Measurements from ENCODE around the gene GLT1D1. TPM values are rescaled to one million over a fixed set of nuclear protein-coding genes. Genes with fewer than 3 reads are reported as not detected.

GLT1D1 gene
- total RNA-seq, 4 donors from 2014 or later: 0.60 TPM; not detected in 3

- no peaks in the 10 kb centered on the region for H3K36me3 ChIP-seq
- no peaks in the 10 kb centered on the region for H3K4me1 ChIP-seq
- no peak overlapping the region for H3K27ac ChIP-seq
- 42 to 82% methylated on average over 2 of the region's 2 CpGs for WGBS, 2 donors
- peaks cover 0 to 19% (median 3%) of the 10 kb centered on the region in 4 donors for H3K9me3 ChIP-seq
- TF ChIP-seq EP300 (IDR thresholded peaks at IDR 0.05) (no peak), POLR2A (IDR thresholded peaks at IDR 0.05) (no peak), CTCF (IDR thresholded peaks at IDR 0.05) (no peak)
- H3K4me3 ChIP-seq: no peak overlapping the region
- no peaks in the 10 kb centered on the region for H3K27me3 ChIP-seq
- DNase-seq (ENCODE audit: low spot score in 2 of 2): no peak
Observed at GRCh38 chr12:128871516-128871892, 18.2 kb downstream of the GLT1D1 start.

- Histone ChIP-seq H3K4me1 (no peaks in the 10 kb centered on the region), H3K27me3 (no peaks in the 10 kb centered on the region), H3K4me3 (no peak overlapping the region), H3K36me3 (no peaks in the 10 kb centered on the region), H3K27ac (no peak overlapping the region), H3K9me3 (peaks cover 0 to 27% (median 6%) of the 10 kb centered on the region in 4 donors)
- WGBS, 2 donors: 88 to 92% methylated on average over 5 of the region's 5 CpGs
- TF ChIP-seq POLR2A (IDR thresholded peaks at IDR 0.05): no peak
- no peak for TF ChIP-seq CTCF (IDR thresholded peaks at IDR 0.05)
- no peak for TF ChIP-seq EP300 (IDR thresholded peaks at IDR 0.05)
- DNase-seq (ENCODE audit: low spot score in 2 of 2): no peak
Observed at GRCh38 chr12:128872303-128872702, 19.0 kb downstream of the GLT1D1 start.

GRCh38 chr12:128876559-128876958, 23.3 kb downstream of the GLT1D1 start:
- H3K9me3 ChIP-seq: peaks cover 0 to 41% (median 6%) of the 10 kb centered on the region in 4 donors
- DNase-seq (ENCODE audit: low spot score in 2 of 2): no peak
- 64 to 65% methylated on average over 2 of the region's 2 CpGs for WGBS, 2 donors
- no peaks in the 10 kb centered on the region for H3K36me3 ChIP-seq
- H3K4me1 ChIP-seq: no peaks in the 10 kb centered on the region
- TF ChIP-seq EP300 (IDR thresholded peaks at IDR 0.05) (no peak), CTCF (IDR thresholded peaks at IDR 0.05) (no peak)
- H3K27ac ChIP-seq: no peak overlapping the region
- no peaks in the 10 kb centered on the region for H3K27me3 ChIP-seq
- no peak overlapping the region for H3K4me3 ChIP-seq

GRCh38 chr12:128879898-128880764, 26.9 kb downstream of the GLT1D1 start:
- Histone ChIP-seq H3K4me3 (no peak overlapping the region), H3K27ac (no peak overlapping the region), H3K9me3 (peaks cover 0 to 35% (median 6%) of the 10 kb centered on the region in 4 donors), H3K36me3 (no peaks in the 10 kb centered on the region), H3K4me1 (no peaks in the 10 kb centered on the region), H3K27me3 (no peaks in the 10 kb centered on the region)
- no peak for DNase-seq (ENCODE audit: low spot score in 2 of 2)
- WGBS, 2 donors: 66 to 67% methylated on average over 4 of the region's 4 CpGs
- TF ChIP-seq EP300 (IDR thresholded peaks at IDR 0.05) (no peak), POLR2A (IDR thresholded peaks at IDR 0.05) (no peak), CTCF (IDR thresholded peaks at IDR 0.05) (no peak)

- Histone ChIP-seq H3K27ac (no peak overlapping the region), H3K4me3 (no peak overlapping the region), H3K36me3 (no peaks in the 10 kb centered on the region), H3K4me1 (no peaks in the 10 kb centered on the region), H3K27me3 (no peaks in the 10 kb centered on the region), H3K9me3 (peaks cover 0 to 2% (median 0%) of the 10 kb centered on the region in 4 donors)
- TF ChIP-seq POLR2A (IDR thresholded peaks at IDR 0.05) (no peak), CTCF (IDR thresholded peaks at IDR 0.05) (no peak), EP300 (IDR thresholded peaks at IDR 0.05) (no peak)
- 76 to 79% methylated on average over 6 of the region's 6 CpGs for WGBS, 2 donors
- no peak for DNase-seq (ENCODE audit: low spot score in 2 of 2)
Observed at GRCh38 chr12:128891856-128892255, 38.6 kb downstream of the GLT1D1 start.
